HUES6 (cell line): ENCODE results near the gene HTR1B.

ENCODE experiments used
- H3K27ac ChIP-seq: 2 replicates; pipeline ENCODE4 v1.7.0; 2013; ENCODE audit warnings: low read depth, mild to moderate bottlenecking, low read length, inconsistent platforms
- H3K27me3 ChIP-seq: 2 replicates; pipeline ENCODE4 v1.6.1; 2013; ENCODE audit warnings: low read length; ENCODE audit not compliant: control insufficient read depth, insufficient read depth
- H3K36me3 ChIP-seq: 2 replicates; pipeline ENCODE4 v1.6.1; 2013; ENCODE audit warnings: low read length; ENCODE audit not compliant: control insufficient read depth, insufficient read depth
- H3K4me1 ChIP-seq: 2 replicates; pipeline ENCODE4 v1.6.1; 2013; ENCODE audit warnings: low read length; ENCODE audit not compliant: control insufficient read depth, insufficient read depth
- H3K4me3 ChIP-seq: 2 replicates; pipeline ENCODE4 v1.5.1; 2013; ENCODE audit warnings: low read depth, low read length
- H3K9ac ChIP-seq: one replicate; pipeline ENCODE4 v1.6.1; 2013; ENCODE audit warnings: mild to moderate bottlenecking, low read length
- H3K9me3 ChIP-seq: 2 replicates; pipeline ENCODE4 v1.6.1; 2013; ENCODE audit warnings: low read depth, low read length; ENCODE audit not compliant: control insufficient read depth, insufficient read depth

The HTR1B gene

GRCh38 chr6:77454386-77454785 is 8.9 kb downstream of the HTR1B start:
- Histone ChIP-seq H3K36me3 (no peaks in the 10 kb centered on the region), H3K9me3 (no peaks in the 10 kb centered on the region), H3K27ac (no peak overlapping the region), H3K4me3 (no peak overlapping the region), H3K4me1 (peaks cover 36% of the 10 kb centered on the region), H3K9ac (no peak overlapping the region), H3K27me3 (no peaks in the 10 kb centered on the region)

- Histone ChIP-seq H3K27me3 (no peaks in the 10 kb centered on the region), H3K36me3 (no peaks in the 10 kb centered on the region), H3K9ac (no peak overlapping the region), H3K9me3 (no peaks in the 10 kb centered on the region), H3K4me3 (no peak overlapping the region), H3K27ac (no peak overlapping the region), H3K4me1 (peaks cover 28% of the 10 kb centered on the region)
These were observed 11.8 kb downstream of the HTR1B start for GRCh38 chr6:77451466-77451865.

GRCh38 chr6:77450924-77451323 is 12.4 kb downstream of the HTR1B start:
- H3K27ac ChIP-seq = no peak overlapping the region
- no peaks in the 10 kb centered on the region for H3K36me3 ChIP-seq
- no peak overlapping the region for H3K9ac ChIP-seq
- peaks cover 27% of the 10 kb centered on the region for H3K4me1 ChIP-seq
- no peaks in the 10 kb centered on the region for H3K27me3 ChIP-seq
- H3K9me3 ChIP-seq = no peaks in the 10 kb centered on the region
- H3K4me3 ChIP-seq = no peak overlapping the region

- no peak overlapping the region for H3K4me3 ChIP-seq
- no peaks in the 10 kb centered on the region for H3K27me3 ChIP-seq
- H3K27ac ChIP-seq = no peak overlapping the region
- H3K9me3 ChIP-seq = no peaks in the 10 kb centered on the region
- no peak overlapping the region for H3K9ac ChIP-seq
- peaks cover 10% of the 10 kb centered on the region for H3K4me1 ChIP-seq
- H3K36me3 ChIP-seq = no peaks in the 10 kb centered on the region
These were observed 14.7 kb downstream of the HTR1B start for GRCh38 chr6:77448546-77448945.

- Histone ChIP-seq H3K27ac (no peak overlapping the region), H3K27me3 (no peaks in the 10 kb centered on the region), H3K4me1 (peaks cover 10% of the 10 kb centered on the region), H3K9me3 (no peaks in the 10 kb centered on the region), H3K9ac (no peak overlapping the region), H3K36me3 (no peaks in the 10 kb centered on the region), H3K4me3 (no peak overlapping the region)
These were observed 16.0 kb downstream of the HTR1B start for GRCh38 chr6:77447254-77447653.

GRCh38 chr6:77446249-77446648 is 17.0 kb downstream of the HTR1B start:
- Histone ChIP-seq H3K36me3 (no peaks in the 10 kb centered on the region), H3K4me1 (peaks cover 10% of the 10 kb centered on the region), H3K9ac (no peak overlapping the region), H3K4me3 (no peak overlapping the region), H3K27me3 (no peaks in the 10 kb centered on the region), H3K27ac (no peak overlapping the region), H3K9me3 (no peaks in the 10 kb centered on the region)

GRCh38 chr6:77445214-77445613 is 18.1 kb downstream of the HTR1B start:
- no peak overlapping the region for H3K9ac ChIP-seq
- no peaks in the 10 kb centered on the region for H3K36me3 ChIP-seq
- H3K4me3 ChIP-seq = no peak overlapping the region
- H3K27ac ChIP-seq = no peak overlapping the region
- peaks cover 10% of the 10 kb centered on the region for H3K4me1 ChIP-seq
- H3K9me3 ChIP-seq = no peaks in the 10 kb centered on the region
- no peaks in the 10 kb centered on the region for H3K27me3 ChIP-seq

GRCh38 chr6:77440206-77440976 is 22.9 kb downstream of the HTR1B start:
- Histone ChIP-seq H3K4me3 (no peak overlapping the region), H3K9me3 (no peaks in the 10 kb centered on the region), H3K27me3 (no peaks in the 10 kb centered on the region), H3K4me1 (no peaks in the 10 kb centered on the region), H3K27ac (no peak overlapping the region), H3K9ac (no peak overlapping the region), H3K36me3 (no peaks in the 10 kb centered on the region)

- Histone ChIP-seq H3K36me3 (no peaks in the 10 kb centered on the region), H3K27ac (no peak overlapping the region), H3K4me1 (peaks cover 6% of the 10 kb centered on the region; the same call in 1 of the 2 replicates), H3K9me3 (no peaks in the 10 kb centered on the region), H3K4me3 (no peak overlapping the region), H3K9ac (no peak overlapping the region), H3K27me3 (no peaks in the 10 kb centered on the region)
These were observed 29.4 kb downstream of the HTR1B start for GRCh38 chr6:77433888-77434287.

- Histone ChIP-seq H3K27ac (no peak overlapping the region), H3K36me3 (no peaks in the 10 kb centered on the region), H3K9ac (no peak overlapping the region), H3K9me3 (no peaks in the 10 kb centered on the region), H3K4me3 (no peak overlapping the region), H3K27me3 (no peaks in the 10 kb centered on the region), H3K4me1 (peaks cover 6% of the 10 kb centered on the region; the same call in 1 of the 2 replicates)
These were observed 32.8 kb downstream of the HTR1B start for GRCh38 chr6:77430504-77430903.

- H3K9ac ChIP-seq = no peak overlapping the region
- no peaks in the 10 kb centered on the region for H3K27me3 ChIP-seq
- H3K4me1 ChIP-seq = no peaks in the 10 kb centered on the region
- no peak overlapping the region for H3K4me3 ChIP-seq
- H3K36me3 ChIP-seq = no peaks in the 10 kb centered on the region
- H3K27ac ChIP-seq = no peak overlapping the region
- no peaks in the 10 kb centered on the region for H3K9me3 ChIP-seq
These were observed 37.6 kb downstream of the HTR1B start for GRCh38 chr6:77425671-77426070.
